OCI-LY7 (cell line): Measurements from ENCODE around the gene TRIM50. TPM values are rescaled to one million over a fixed set of nuclear protein-coding genes. Genes with fewer than 3 reads are reported as not detected.

ENCODE experiments used
- BruUV-seq: library from RNA; stranded (reverse); fragments of 400-500 nt; replicated peaks from 2 replicates; lab custom pipeline; 2021; lab: Mats Ljungman, UMichigan
- CTCF ChIA-PET: fragments of 300-600 bp; sonication (Branson Sonifier 250); formaldehyde crosslinking; loops from one replicate; lab custom pipeline; 2022; ENCODE audit warnings: antibody characterized with exemption; ENCODE audit not compliant: unreplicated experiment; lab: Charles Lee
- POLR2A ChIA-PET: fragments of 300-600 bp; sonication (Branson Sonifier 250); formaldehyde crosslinking; loops from one replicate; lab custom pipeline; 2022; ENCODE audit warnings: antibody characterized with exemption; lab: Charles Lee
- DNase-seq: peaks from one replicate; pipeline ENCODE4 v3.0.0-alpha.2; 2015; ENCODE audit warnings: low spot score
- H2AFZ ChIP-seq: fragments of 200-600 bp; sonication (generic), shearing (Covaris generic); 2 replicates; pipeline ENCODE4 v1.6.1; 2014; ENCODE audit warnings: mild to moderate bottlenecking, antibody characterized with exemption, low read length, moderate library complexity
- H3K27ac ChIP-seq: fragments of 200-600 bp; sonication (generic); 2 replicates; pipeline ENCODE4 v1.5.1; 2014; ENCODE audit warnings: mixed run types, low read depth, mild to moderate bottlenecking, moderate library complexity, low read length, inconsistent platforms; ENCODE audit not compliant: poor library complexity, severe bottlenecking
- H3K36me3 ChIP-seq: fragments of 200-600 bp; sonication (generic); 2 replicates; pipeline ENCODE4 v1.6.1; 2014; ENCODE audit warnings: mild to moderate bottlenecking, antibody characterized with exemption, low read length, moderate library complexity, mixed read lengths; ENCODE audit not compliant: insufficient read depth
- H3K4me1 ChIP-seq: fragments of 200-600 bp; sonication (generic); 2 replicates; pipeline ENCODE4 v1.5.1; 2014; ENCODE audit warnings: mild to moderate bottlenecking, low read length; ENCODE audit not compliant: insufficient read depth, poor library complexity, severe bottlenecking
- H3K4me2 ChIP-seq: fragments of 200-600 bp; sonication (generic); 2 replicates; pipeline ENCODE4 v1.6.1; 2014; ENCODE audit warnings: mild to moderate bottlenecking, low read length
- H3K4me3 ChIP-seq: fragments of 200-600 bp; sonication (generic); 2 replicates; pipeline ENCODE4 v1.5.1; 2014; ENCODE audit warnings: mild to moderate bottlenecking, low read depth, low read length; ENCODE audit not compliant: poor library complexity, severe bottlenecking
- H3K79me2 ChIP-seq: fragments of 200-600 bp; sonication (generic); 2 replicates; pipeline ENCODE4 v1.6.1; 2016; ENCODE audit warnings: low read depth, mild to moderate bottlenecking, low read length, moderate library complexity, mixed read lengths; ENCODE audit not compliant: insufficient read depth
- H3K9me2 ChIP-seq: fragments of 200-600 bp; sonication (generic); 2 replicates; pipeline ENCODE4 v1.6.1; 2016; ENCODE audit warnings: mild to moderate bottlenecking, low read length, mixed read lengths; ENCODE audit not compliant: insufficient read depth
- H3K9me3 ChIP-seq: fragments of 200-600 bp; sonication (generic); 2 replicates; pipeline ENCODE4 v1.6.1; 2014; ENCODE audit warnings: mild to moderate bottlenecking, mixed run types, low read length, mixed read lengths
- H4K20me1 ChIP-seq: fragments of 200-600 bp; sonication (generic); 2 replicates; pipeline ENCODE4 v1.6.1; 2014; ENCODE audit warnings: mild to moderate bottlenecking, antibody characterized with exemption, low read length, moderate library complexity, mixed read lengths; ENCODE audit not compliant: insufficient read depth
- CTCF ChIP-seq: fragments of 200-600 bp; sonication (generic); conservative IDR thresholded peaks from 2 replicates; pipeline ENCODE4 v1.5.1; 2014; ENCODE audit warnings: mild to moderate bottlenecking, antibody characterized with exemption, low read length, moderate library complexity, mixed read lengths
- EZH2phosphoT487 ChIP-seq: fragments of 200-600 bp; sonication (generic); IDR thresholded peaks from 2 replicates; pipeline ENCODE4 v1.6.1; 2018; ENCODE audit warnings: low read depth, borderline replicate concordance, mild to moderate bottlenecking, mixed run types, antibody characterized with exemption, low read length, moderate library complexity, mixed read lengths
- intact Hi-C: fragments of 100-400 bp; cut with micrococcal nuclease; formaldehyde crosslinking; loops from one replicate; pipeline ENCODE4 v1.10.0; 2022; ENCODE audit not compliant: unreplicated experiment
- total RNA-seq, 2 experiments: library from RNA; depleted of rRNA in 1 of 2; stranded (reverse); fragments of >200 nt in 1 of 2; shearing (Covaris generic) in 1 of 2; gene quantifications; 2 replicates each; pipeline ENCODE4 v1.2.3, GENCODE V29; 2014 to 2022

Gene TRIM50
- total RNA-seq, 2 experiments from 2014 or later: 0.40 TPM; not detected in 1

- Histone ChIP-seq H3K4me1 (no peaks in the 10 kb centered on the region), H3K4me3 (no peak overlapping the region), H4K20me1 (no peaks in the 10 kb centered on the region), H2AFZ (no peak overlapping the region), H3K4me2 (no peak overlapping the region), H3K9me3 (no peaks in the 10 kb centered on the region), H3K27ac (no peak overlapping the region), H3K36me3 (no peaks in the 10 kb centered on the region), H3K9me2 (no peaks in the 10 kb centered on the region), H3K79me2 (no peaks in the 10 kb centered on the region)
- TF ChIP-seq CTCF (no peak), EZH2phosphoT487 (no peak)
- BruUV-seq: no TSS peak
- DNase-seq: no peak
- CTCF ChIA-PET: no interaction called here
- POLR2A ChIA-PET: no interaction called here
- intact Hi-C loops: no loop called here
Observed at GRCh38 chr7:73352784-73353183, 24.9 kb upstream of the TRIM50 start.

GRCh38 chr7:73351447-73352167, 23.7 kb upstream of the TRIM50 start:
- H2AFZ ChIP-seq: no peak overlapping the region
- intact Hi-C loops: no loop called here
- no peak for DNase-seq
- BruUV-seq: no TSS peak
- no peak overlapping the region for H3K4me2 ChIP-seq
- no peaks in the 10 kb centered on the region for H4K20me1 ChIP-seq
- no peak overlapping the region for H3K4me3 ChIP-seq
- H3K36me3 ChIP-seq: no peaks in the 10 kb centered on the region
- ChIA-PET POLR2A (no interaction called here), CTCF (no interaction called here)
- no peaks in the 10 kb centered on the region for H3K4me1 ChIP-seq
- H3K79me2 ChIP-seq: no peaks in the 10 kb centered on the region
- no peak overlapping the region for H3K27ac ChIP-seq
- TF ChIP-seq EZH2phosphoT487 (no peak), CTCF (no peak)
- H3K9me2 ChIP-seq: no peaks in the 10 kb centered on the region
- H3K9me3 ChIP-seq: no peaks in the 10 kb centered on the region

GRCh38 chr7:73350306-73351068, 22.6 kb upstream of the TRIM50 start:
- no peaks in the 10 kb centered on the region for H3K36me3 ChIP-seq
- no peak for DNase-seq
- no peak overlapping the region for H3K4me3 ChIP-seq
- no peak overlapping the region for H2AFZ ChIP-seq
- no peak overlapping the region for H3K4me2 ChIP-seq
- H4K20me1 ChIP-seq: no peaks in the 10 kb centered on the region
- no peaks in the 10 kb centered on the region for H3K79me2 ChIP-seq
- TF ChIP-seq CTCF (no peak), EZH2phosphoT487 (no peak)
- BruUV-seq: no TSS peak
- no peak overlapping the region for H3K27ac ChIP-seq
- ChIA-PET POLR2A (no interaction called here), CTCF (no interaction called here)
- H3K9me3 ChIP-seq: no peaks in the 10 kb centered on the region
- no peaks in the 10 kb centered on the region for H3K9me2 ChIP-seq
- intact Hi-C loops: no loop called here
- peaks cover 7% of the 10 kb centered on the region for H3K4me1 ChIP-seq
